K562 (cell line): ENCODE data around the gene TRIM33. TPM values are rescaled to one million over a fixed set of nuclear protein-coding genes. Genes with fewer than 3 reads are reported as not detected.
A peak's percentile ranks its signal among the peaks of the same experiment; 100 is the strongest.

ENCODE experiments used
- EHMT2 ChIP-seq: fragments of 450-650 bp; IDR thresholded peaks from 2 replicates; pipeline ENCODE4 v1.6.1; 2018; ENCODE audit warnings: antibody characterized with exemption
- MTA1 ChIP-seq: fragments of 450-650 bp; IDR thresholded peaks from 2 replicates; pipeline ENCODE4 v1.6.1; 2017; ENCODE audit warnings: borderline replicate concordance
- RHOXF2B ChIP-seq: fragments of 250-450 bp; sonication (Bioruptor Pico); conservative IDR thresholded peaks from 2 replicates; pipeline ENCODE4 v1.5.1; 2021
- TCF3 ChIP-seq: sonication (generic); formaldehyde crosslinking; IDR thresholded peaks from 2 replicates; pipeline ENCODE4 v1.4.0; 2020; ENCODE audit warnings: mild to moderate bottlenecking, missing genetic modification reagents
- TEAD1 ChIP-seq, 2 experiments: fragments of 450-650 bp in 1 of 2; sonication (generic) in 1 of 2; formaldehyde crosslinking; IDR thresholded peaks; 2 replicates each; pipeline versions ENCODE4 v1.4.0 to v1.8.0; 2020 to 2022; ENCODE audit warnings: mild to moderate bottlenecking in 2 of 2, missing genetic modification reagents in 1 of 2
- WHSC1 ChIP-seq: IDR thresholded peaks from one replicate; pipeline ENCODE4 v1.6.1; 2012; ENCODE audit warnings: low read length, control low read depth, inconsistent platforms
- polyA plus RNA-seq, 8 experiments: library from polyadenylated mRNA; depleted of rRNA in 4 of 8; stranded (reverse) in 5 of 8; unstranded in 3 of 8; fragments of >200 nt; fragmentation: Nextera tagmentation in 2 of 8; fragmentation: Illumina TruSeq in 1 of 8; extraction: Ambion mirVana in 2 of 8; extraction: Trizol in 1 of 8; gene quantifications; 2 replicates each; pipeline versions ENCODE4 v1.2.1 to v1.2.3, GENCODE V29; 2011 to 2014; ENCODE audit warnings: inconsistent platforms in 1 of 8, missing spikeins in 1 of 8
- total RNA-seq, 7 experiments: library from RNA; depleted of rRNA in 6 of 7; stranded (reverse); fragments of >200 nt in 6 of 7; fragmentation: Illumina TruSeq in 2 of 7; extraction: Trizol in 2 of 7; gene quantifications; 2 replicates each; pipeline versions ENCODE4 v1.2.1 to v1.2.3, GENCODE V29; 2011 to 2021; ENCODE audit warnings: low replicate concordance in 1 of 7
- TF ChIP-seq, protein P1 (sequence below), 2 experiments: fragments of 450-650 bp; IDR thresholded peaks; 2 replicates each; pipeline ENCODE4 v1.6.1; 2016; ENCODE audit warnings: mild to moderate bottlenecking in 2 of 2, borderline replicate concordance in 1 of 2, low read depth in 1 of 2, moderate library complexity in 1 of 2
- TF ChIP-seq, protein P2 (sequence below): IDR thresholded peaks from 2 replicates; pipeline ENCODE4 v1.6.1; 2012; ENCODE audit warnings: low read depth, low read length, improper control_type of control experiment, borderline replicate concordance
- TF ChIP-seq, protein P3 (sequence below): fragments of 450-650 bp; IDR thresholded peaks from 2 replicates; pipeline ENCODE4 v1.6.1; 2018; ENCODE audit not compliant: partially characterized antibody

The TRIM33 gene
- total and polyA plus RNA-seq, 9 of the 15 experiments (the other 6 are each of a cell fraction or from before 2014, with no cell fraction given) = 9.3 to 58.4 (median 40.2) TPM

DNA sequence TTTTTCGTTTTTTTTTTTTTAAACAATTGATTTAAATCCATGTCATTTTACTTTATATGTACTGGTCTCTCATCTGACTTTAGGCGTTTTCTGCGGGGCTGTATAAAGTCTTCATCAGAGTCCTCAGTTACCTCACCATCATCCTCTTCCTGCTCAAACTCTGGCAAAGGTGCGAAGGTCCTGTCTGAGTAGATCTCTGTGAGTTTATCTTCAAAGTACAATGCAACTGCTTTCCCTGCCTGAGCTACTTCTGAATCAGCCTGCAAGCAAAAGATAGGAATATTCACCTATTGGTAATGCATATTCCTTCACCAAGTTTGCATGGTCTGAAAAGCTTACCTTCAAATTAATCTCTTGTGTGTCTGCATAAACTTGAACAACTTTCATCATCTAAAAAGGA, 113.4 kb downstream of the TRIM33 start (continued):
- TF ChIP-seq, protein P1, sequence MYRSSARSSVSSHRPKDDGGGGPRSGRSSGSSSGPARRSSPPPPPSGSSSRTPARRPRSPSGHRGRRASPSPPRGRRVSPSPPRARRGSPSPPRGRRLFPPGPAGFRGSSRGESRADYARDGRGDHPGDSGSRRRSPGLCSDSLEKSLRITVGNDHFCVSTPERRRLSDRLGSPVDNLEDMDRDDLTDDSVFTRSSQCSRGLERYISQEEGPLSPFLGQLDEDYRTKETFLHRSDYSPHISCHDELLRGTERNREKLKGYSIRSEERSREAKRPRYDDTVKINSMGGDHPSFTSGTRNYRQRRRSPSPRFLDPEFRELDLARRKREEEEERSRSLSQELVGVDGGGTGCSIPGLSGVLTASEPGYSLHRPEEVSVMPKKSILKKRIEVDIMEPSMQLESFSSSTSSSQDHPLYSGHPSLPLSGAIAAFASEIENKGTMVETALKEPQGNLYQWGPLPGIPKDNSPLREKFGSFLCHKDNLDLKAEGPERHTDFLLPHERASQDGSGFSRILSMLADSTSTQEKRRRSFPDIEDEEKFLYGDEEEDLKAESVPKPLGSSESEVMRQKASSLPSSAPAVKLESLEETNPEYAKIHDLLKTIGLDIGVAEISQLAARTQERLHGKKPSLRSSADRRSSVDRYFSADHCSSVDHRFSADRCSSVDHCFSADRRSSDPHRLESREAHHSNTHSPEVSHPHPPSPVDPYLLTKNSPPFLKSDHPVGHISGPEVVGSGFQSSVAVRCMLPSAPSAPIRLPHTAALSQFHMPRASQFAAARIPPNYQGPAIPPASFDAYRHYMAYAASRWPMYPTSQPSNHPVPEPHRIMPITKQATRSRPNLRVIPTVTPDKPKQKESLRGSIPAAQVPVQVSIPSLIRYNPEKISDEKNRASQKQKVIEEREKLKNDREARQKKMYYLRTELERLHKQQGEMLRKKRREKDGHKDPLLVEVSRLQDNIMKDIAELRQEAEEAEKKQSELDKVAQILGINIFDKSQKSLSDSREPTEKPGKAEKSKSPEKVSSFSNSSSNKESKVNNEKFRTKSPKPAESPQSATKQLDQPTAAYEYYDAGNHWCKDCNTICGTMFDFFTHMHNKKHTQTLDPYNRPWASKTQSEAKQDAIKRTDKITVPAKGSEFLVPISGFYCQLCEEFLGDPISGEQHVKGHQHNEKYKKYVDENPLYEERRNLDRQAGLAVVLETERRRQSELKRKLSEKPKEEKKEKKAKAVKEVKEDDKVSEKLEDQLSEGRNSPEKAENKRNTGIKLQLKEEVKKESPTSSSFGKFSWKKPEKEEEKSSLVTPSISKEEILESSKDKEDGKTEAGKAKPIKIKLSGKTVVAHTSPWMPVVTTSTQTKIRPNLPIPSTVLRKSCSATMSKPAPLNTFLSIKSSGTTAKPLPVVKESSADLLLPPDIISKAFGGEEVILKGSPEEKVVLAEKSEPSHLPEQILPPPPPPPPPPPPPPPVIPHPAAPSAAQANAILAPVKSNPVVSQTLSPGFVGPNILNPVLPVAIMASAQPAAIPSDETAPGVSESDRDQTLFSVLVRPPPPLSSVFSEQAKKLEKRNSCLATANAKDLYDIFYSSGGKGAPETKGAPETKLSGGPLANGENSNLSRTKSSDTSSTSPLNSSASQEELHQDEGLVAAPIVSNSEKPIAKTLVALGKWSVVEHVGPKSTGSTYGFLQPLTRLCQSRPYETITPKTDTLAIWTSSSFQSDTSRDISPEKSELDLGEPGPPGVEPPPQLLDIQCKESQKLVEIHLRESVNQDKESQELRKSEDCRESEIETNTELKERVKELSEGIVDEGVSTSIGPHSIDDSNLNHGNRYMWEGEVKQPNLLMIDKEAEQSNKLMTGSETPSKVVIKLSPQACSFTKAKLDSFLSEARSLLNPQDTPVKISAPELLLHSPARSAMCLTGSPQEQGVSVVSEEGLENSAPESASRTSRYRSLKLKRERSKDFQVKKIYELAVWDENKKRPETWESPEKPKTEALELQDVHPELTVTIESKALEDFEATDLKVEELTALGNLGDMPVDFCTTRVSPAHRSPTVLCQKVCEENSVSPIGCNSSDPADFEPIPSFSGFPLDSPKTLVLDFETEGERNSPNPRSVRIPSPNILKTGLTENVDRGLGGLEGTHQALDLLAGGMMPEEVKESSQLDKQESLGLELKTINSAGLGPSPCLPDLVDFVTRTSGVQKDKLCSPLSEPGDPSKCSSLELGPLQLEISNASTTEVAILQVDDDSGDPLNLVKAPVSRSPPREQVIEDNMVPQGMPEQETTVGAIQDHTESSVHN (IDR thresholded peaks at IDR 0.05; ENCODE audit: borderline replicate concordance in 1 of 2, low read depth in 1 of 2) = no peak
- TF ChIP-seq, protein P2, sequence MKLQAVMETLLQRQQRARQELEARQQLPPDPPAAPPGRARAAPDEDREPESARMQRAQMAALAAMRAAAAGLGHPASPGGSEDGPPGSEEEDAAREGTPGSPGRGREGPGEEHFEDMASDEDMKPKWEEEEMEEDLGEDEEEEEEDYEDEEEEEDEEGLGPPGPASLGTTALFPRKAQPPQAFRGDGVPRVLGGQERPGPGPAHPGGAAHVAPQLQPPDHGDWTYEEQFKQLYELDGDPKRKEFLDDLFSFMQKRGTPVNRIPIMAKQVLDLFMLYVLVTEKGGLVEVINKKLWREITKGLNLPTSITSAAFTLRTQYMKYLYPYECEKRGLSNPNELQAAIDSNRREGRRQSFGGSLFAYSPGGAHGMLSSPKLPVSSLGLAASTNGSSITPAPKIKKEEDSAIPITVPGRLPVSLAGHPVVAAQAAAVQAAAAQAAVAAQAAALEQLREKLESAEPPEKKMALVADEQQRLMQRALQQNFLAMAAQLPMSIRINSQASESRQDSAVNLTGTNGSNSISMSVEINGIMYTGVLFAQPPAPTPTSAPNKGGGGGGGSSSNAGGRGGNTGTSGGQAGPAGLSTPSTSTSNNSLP = no peak
- no peak for TF ChIP-seq RHOXF2B
- no peak for TF ChIP-seq TEAD1 (CRISPR knock-in tag; IDR thresholded peaks at IDR 0.05)
- TF ChIP-seq, protein P3, sequence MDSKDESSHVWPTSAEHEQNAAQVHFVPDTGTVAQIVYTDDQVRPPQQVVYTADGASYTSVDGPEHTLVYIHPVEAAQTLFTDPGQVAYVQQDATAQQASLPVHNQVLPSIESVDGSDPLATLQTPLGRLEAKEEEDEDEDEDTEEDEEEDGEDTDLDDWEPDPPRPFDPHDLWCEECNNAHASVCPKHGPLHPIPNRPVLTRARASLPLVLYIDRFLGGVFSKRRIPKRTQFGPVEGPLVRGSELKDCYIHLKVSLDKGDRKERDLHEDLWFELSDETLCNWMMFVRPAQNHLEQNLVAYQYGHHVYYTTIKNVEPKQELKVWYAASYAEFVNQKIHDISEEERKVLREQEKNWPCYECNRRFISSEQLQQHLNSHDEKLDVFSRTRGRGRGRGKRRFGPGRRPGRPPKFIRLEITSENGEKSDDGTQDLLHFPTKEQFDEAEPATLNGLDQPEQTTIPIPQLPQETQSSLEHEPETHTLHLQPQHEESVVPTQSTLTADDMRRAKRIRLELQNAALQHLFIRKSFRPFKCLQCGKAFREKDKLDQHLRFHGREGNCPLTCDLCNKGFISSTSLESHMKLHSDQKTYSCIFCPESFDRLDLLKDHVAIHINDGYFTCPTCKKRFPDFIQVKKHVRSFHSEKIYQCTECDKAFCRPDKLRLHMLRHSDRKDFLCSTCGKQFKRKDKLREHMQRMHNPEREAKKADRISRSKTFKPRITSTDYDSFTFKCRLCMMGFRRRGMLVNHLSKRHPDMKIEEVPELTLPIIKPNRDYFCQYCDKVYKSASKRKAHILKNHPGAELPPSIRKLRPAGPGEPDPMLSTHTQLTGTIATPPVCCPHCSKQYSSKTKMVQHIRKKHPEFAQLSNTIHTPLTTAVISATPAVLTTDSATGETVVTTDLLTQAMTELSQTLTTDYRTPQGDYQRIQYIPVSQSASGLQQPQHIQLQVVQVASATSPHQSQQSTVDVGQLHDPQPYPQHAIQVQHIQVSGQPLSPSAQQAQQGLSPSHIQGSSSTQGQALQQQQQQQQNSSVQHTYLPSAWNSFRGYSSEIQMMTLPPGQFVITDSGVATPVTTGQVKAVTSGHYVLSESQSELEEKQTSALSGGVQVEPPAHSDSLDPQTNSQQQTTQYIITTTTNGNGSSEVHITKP = no peak
- peak; percentile 81 for TF ChIP-seq TCF3 (CRISPR knock-in tag)
- 0 out of 2 replicates have a peak, but pooled peaks have one; percentile 13 for TF ChIP-seq MTA1
- no peak for TF ChIP-seq EHMT2
- no peak for TF ChIP-seq WHSC1
